HPDE6-E6E7 (cell line): ENCODE data around the gene JMJD8.

Experiments
- DNase-seq: peaks from one replicate; pipeline ENCODE4 v3.0.0; 2011; ENCODE audit warnings: missing footprints; ENCODE audit errors: extremely low spot score

Gene JMJD8

DNA sequence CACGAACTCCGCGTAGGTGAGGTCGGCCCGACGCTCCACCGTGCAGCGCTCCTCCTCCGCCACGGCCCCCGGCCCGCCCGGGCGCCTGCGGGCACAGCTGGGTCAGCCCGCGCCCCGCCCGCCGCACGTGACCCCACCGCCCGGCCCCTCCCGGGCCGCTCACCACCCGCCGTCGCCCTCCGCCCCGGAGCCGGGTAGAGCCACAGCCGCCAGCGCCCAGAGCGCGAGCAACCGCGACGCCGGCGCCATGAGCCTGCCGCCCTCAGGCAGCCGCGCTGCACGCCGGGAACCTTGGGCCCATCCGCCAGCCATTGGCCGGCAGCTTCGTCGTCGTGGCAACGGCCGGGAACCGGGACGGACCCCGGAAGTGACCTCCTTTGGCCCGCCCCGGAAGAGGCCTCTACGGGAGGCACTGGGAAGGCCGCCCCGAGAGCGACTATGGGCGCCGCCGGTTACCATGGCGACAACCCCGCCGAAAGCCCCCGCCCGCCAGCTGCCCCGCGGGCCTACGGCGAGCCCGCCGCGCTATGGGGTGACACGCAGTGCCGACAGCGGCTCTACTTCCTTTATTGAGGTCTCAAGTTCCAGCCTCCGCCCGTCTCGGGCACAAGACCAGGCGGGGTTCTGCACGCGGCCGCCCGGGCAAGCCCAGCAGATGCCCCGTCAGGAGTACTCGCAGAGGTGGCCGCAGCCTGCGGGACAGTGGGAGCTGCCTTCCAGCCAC lies at the start of gene JMJD8:
JMJD8 (minus strand) TSS at position 264 of the 724 bp plus-strand sequence; CDS start at position 249, 15 bp downstream.
- peak; percentile 92 for DNase-seq

- DNase-seq, result no peak
Observed at GRCh38 chr16:733382-734207, 49.5 kb upstream of the JMJD8 start.

DNA sequence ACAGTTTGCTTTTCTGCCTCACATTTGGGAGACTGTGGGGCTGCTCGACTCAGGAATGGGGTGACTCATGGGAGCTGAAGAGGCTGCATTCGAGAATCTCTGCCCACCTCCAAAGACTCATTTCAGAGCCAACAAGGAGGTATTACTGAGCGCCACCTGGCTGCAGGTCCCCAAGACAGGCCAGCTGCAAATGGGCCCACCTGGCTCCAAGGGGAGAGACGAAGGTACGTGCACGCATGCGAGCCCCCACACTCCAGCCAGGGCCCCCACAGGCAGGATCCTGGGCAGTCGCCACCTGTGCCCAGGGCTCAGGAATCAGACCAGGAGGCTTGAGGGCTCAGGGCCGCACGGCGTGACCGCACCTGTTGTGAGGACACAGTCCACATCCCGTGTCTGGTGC lies 48.8 kb upstream of the JMJD8 start:
- DNase-seq, result no peak

GRCh38 chr16:732332-732731 lies 48.2 kb upstream of the JMJD8 start:
- DNase-seq, result no peak

DNA sequence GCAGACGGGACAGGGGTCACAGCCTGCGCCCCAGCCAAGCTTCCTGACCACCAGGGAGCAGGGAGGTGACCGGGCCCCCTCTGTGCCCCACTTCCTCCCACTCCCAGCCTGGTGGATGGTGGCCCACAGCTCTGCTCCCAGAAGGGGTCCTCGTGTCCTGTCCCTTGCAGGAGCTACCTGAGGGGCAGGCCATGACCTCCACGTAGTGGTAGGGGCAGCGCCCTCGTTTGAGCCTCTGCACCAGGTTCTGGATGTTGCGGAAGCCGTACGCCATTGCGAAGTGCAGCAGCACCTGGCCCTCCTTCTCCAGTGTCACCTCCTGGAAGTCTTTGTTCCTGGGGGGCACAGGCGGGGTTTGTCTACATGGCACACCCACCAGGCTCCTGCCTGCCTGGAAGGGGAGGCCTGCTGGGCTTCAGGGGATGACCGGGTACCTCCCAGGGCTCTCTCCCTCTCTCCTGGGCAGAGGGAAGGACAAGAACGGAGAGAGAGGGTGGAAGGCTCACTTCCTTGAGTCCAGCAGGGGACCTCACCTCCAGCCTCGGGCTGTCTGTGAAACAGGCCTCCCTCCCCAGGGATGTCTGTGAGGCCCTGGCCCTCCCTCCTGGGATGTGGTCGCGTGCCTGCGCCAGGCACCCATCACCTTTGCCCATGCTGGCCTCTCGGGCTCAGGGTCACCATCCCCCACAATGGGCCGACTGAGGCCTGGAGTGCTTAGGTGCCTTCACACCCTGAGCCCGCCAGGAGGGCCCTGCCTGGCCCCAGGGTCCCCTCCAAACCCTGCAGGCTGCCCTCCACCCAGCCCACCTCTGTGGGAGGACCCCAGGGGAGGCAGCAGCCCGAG lies 46.8 kb upstream of the JMJD8 start:
- DNase-seq, result no peak

DNA sequence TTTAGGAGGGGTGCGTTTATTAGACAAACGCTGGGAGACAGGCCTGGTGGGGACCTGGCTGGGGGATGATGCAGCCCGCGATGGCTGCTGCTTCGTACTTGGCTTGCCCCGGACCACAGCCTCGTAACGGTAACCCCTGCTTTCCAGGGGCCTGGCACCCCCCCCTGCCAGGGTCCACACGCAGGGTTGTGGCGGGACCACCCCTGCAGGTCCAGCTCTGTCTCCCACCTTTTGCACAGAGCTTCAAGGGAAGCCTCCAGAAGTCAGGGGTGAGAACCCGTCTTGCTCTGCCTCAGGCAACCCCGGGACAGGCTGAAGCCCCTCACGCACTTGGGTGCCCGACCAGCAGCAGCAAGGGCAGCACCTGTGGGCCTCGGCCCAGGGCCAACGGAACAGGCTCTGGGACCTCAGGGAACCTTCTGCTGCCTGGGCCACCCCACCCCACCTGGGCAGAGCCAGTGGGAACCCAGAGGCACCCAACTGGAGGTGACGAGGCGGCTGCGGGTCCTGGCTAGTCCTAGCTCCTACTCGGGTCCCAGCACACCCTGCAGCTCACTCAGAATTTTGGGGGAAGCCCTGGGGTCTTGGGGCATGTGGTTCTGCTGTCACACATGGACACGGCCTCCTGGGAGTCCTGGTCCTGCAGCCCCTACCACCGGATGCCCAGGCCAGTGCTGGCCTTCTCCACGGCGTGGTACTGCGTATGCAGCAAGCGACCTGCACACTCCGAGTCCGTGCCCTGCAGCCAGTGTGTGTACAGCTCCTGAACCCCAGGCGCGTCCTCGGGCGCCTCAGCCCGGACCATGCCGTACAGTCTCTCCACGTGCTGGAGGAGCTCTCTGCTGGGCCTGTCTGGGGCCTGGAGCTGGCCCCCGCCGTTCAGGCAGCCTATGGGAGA lies 45.9 kb upstream of the JMJD8 start:
- DNase-seq, result no peak

DNA sequence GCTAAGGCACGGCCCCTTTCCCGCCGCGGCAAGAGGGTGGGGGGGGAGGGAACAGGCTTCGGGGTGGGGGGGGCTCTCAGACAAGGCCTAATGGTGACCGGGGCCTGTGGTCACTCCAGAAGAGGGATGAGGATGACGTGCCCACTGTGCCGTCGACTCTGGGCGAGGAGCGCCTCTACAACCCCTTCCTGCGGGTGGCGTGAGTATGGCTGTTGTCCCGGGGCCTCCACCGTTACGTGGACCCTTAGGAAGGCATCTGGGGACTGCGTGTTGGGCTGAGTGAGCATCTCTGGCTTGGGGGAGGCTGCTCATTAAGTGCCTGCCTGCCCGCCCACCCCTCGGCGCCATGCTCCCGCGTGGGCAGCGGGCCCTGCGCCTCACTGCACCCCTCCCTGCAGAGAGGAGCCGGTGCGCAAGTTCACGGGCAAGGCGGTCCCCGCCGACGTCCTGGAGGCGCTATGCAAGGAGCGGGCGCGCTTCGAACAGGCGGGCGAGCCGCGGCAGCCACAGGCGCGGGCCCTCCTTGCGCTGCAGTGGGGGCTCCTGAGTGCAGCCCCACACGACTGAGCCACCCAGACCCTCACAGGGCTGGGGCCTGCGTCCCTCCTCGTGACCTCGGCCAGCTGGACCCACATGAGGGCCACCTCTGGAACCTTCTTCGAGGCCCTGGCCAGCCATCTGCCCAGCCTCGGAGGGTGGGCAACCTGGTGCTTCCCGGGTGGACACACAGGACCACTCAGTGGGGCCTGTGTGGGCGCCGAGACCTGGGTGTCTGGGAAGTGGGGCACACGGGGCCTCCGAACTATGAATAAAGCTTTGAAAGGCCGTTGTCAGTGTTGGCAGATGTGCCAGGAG lies 45.0 kb upstream of the JMJD8 start:
- no peak for DNase-seq

DNA sequence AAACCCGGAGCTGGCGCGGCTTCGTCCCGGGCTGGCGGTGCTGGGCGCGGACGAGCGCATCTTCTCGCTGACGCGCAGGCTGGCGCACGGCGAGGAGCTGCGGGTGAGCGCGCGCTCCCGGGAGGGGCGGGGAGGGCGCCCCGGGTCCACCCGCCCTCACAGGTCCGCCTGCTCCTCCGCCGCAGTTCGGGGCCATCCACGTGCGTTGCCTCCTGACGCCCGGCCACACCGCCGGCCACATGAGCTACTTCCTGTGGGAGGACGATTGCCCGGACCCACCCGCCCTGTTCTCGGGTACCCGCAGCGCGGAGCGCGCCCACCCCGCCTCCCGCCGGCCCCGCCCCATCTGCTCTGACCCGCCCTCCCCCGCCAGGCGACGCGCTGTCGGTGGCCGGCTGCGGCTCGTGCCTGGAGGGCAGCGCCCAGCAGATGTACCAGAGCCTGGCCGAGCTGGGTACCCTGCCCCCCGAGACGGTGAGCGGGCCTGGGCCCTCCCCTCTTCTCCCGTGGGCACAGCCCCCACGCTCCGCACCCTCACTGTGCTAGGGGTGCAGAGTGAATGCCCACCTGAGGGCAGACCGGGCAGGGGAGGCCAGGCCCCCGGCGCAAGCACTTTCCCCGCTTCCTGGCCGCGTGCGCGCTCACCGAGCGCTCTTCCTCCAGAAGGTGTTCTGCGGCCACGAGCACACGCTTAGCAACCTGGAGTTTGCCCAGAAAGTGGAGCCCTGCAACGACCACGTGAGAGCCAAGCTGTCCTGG lies 44.2 kb upstream of the JMJD8 start:
- peak; percentile 67 for DNase-seq

DNA sequence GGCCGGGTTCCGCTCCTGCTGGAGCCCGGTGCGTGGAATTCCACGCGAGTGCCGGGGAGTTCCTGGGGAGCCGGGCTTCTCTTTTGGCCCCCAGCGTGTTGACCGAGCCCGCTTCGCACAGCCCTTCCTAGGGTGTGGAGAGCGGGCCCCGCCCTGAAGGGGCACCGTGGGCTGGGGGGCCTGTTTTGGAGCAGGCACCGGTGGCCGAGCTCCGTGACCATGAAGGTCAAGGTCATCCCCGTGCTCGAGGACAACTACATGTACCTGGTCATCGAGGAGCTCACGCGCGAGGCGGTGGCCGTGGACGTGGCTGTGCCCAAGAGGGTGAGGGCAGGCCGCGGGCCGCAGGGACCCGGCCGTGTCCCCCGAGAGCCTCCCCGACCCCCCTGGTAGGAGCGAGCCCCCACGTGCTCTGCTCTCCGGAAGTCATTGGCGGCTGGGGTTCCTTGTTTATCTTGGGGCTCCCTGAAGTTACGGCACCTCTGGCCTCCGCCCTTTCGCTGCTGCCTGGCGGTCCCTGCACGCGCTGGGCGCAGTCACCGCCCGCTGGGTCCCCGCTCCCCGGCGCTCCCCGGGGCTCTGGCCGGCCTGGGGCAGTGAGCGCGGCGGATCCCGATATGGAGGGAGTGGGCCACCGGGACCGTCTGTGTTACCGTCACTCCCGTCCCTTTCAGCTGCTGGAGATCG lies 43.3 kb upstream of the JMJD8 start:
- DNase-seq, result no peak

DNA sequence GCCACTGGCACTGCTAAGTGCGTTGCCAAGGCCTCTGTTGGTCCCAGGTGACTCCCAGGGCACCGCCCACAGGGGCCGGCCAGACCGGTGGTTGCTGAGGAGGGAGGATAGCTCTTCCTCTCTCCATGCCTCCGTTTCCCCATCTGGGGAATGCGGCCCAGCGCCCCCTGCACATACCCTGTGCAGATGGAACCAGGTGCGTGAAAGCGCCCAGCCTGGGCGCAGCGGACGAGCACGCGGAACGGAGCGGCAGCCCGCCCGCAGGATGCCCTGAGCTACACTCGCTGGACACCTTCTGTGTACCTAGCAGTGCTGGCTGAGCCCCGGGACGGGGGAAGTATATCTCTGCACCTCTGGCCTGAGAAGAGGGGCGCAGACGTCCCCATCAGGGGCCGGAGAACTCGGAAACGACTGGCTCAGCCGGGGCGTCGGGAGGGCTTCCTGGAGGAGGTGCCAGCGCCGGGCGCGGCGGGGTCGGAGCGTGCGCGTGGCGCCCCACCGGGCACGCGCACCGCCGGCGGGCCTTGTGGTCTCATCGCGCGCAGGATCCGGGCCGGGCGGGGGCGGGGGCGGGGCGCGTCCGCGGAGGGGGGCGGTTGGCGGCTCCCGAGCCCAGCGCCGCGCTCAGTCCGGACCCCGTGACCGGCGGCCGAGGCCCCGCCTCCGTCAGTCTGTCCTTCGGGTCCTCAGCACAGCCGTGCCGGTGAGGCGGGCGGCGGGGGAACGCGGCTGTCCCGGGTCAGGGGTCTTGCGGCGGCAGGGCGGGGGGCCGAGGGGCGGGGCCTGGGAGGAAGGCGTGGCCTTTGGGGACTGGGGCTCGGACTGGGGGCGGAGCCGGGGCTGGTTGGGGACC lies 42.5 kb upstream of the JMJD8 start, which contains the start of the genes CCDC78 and HAGHL:
CCDC78 (minus strand) TSS at position 6 of the 853 bp plus-strand sequence. CDS start 76 bp downstream, outside the sequence.
HAGHL (plus strand) TSS at position 669 of the 853 bp plus-strand sequence. CDS start 404 bp downstream, outside the sequence.
- DNase-seq, result no peak

- no peak for DNase-seq
Observed at GRCh38 chr16:726188-726437, 42.0 kb upstream of the JMJD8 start.

DNA sequence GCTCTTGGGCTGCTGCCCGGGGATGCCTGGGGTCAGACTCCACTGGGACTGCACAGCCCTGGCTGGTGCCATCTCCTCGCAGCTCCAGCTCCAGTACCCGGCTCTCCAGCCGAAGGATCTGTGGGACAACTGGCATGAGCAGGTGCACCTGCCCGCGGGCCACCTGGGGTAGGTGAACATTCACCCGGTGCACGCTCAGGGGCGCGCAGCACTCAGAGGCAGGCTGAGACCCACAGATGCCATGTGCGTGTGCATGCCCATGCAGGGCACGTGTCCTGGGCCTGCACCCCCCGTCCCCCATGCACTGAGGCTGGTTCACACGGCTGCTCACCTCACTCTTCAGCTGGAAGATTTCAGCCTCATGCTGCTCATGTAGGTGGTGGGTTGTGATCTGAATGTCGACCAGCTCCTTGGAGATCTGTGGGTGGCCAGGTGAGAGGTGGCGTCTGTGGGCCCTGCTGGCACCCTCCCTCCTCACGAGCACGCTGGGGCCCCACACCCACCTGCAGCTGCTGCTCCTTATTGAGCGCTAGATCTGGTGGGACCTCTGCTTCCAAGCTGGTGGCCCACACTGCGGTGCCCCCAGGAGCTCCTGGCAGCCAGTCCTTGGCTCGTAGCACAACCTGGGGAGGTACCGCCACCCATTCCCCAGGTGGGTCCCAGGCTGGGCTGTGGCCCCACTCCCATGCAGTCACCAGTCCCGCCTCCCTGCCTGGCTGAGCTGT lies 41.5 kb upstream of the JMJD8 start:
- DNase-seq, result no peak

DNA sequence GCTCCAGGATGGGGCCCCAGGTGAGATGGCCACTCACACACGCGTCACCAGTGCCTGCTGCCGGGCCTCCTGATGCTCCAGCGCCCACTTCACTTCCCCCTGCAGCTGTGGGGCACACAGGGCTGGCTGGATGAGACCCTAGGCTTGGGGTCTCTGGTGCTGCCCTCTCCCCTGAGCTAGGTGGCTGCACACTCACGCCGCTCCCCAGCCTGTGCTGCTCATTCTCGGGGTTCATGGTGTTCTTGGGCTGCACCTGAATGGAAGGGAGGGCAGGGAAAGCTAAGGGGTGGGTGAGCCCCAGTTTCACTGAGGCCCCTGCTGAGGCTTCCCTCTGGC lies 40.9 kb upstream of the JMJD8 start:
- DNase-seq, result no peak

DNA sequence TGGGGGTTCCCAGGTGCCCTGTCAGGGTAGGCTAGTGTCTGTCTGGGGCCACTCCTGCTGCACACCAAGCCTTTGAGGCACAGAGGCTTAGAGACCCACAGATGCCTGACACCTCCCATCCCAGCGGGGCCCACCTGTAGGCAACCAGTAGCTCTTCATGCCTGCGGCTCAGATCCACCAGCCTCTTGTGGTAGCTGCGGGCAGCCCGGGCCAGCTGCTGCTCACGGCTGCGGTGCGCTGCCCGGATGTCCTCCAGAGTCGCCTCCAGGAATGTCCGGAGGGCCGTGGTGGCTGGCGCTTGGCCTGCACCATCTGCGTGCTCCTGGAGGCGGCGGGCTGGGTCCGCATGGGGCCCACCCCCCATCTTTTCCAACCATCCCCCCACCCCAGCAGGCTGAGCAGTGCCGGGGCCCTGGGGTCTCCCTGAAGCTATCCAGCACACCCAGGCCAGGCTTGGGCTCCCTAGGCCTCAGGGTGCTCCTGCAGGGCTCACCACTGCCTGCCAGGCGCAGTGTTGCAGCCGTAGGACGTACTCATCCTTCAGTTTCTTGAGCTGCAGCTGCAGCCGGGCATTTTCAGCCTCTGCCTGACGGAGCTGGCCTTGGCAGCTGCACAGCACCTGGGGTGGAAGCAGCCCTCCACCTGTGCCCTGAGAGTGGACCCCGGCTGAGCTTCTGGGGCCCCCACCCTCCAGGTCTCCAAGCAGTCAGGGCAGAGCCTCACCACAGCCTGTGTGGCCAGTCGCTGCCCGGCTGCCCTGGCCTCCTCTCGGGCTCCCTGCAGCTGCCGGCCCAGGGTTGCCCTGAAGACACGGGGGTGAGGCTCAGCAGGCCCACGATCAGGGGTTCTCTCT lies 40.3 kb upstream of the JMJD8 start:
- DNase-seq, result no peak

- DNase-seq, result no peak
Observed at GRCh38 chr16:723695-724094, 39.6 kb upstream of the JMJD8 start.

- DNase-seq, result no peak
Observed at GRCh38 chr16:722835-723633, 38.9 kb upstream of the JMJD8 start.
